NCI-H526 (cell line): ENCODE measurements around the gene RAB3GAP1.
"Not testable (repeated sequence)": the region's sequence is repeated elsewhere in the genome, so short reads cannot be mapped to it uniquely, and the experiment has no call there.

Experiments used
- DNase-seq, 2 experiments: peaks; one replicate each; lab custom pipeline; 2025; lab: John Stamatoyannopoulos, UW

RAB3GAP1 gene

DNA sequence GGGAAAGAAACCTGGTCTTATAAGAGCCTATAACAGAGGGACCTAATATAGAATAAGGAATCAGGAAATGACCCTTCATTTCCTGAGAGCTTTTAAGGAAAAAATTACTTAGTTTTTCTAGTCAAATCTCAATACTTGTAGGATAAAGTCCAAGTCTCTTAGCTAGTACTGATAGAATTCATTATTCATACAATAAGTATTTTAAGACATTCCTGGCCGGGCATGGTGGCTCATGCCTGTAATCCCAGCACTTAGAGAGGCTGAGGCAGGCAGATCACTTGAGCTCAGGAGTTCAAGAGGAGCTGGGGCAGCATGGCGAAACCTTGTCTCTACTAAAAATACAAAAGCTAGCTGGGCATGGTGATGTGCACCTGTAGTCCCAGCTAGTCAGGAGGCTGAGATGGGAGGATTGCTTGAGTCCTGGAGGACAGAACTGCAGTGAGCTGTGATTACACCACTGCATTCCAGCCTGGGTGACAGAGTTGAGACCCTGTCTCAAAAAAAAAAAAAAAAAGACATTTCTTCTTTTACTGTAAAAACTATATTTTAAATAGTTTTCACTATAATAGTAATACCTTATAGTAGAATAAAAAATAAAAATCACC is 3.2 kb downstream of the RAB3GAP1 start:
- DNase-seq, result no peak

DNA sequence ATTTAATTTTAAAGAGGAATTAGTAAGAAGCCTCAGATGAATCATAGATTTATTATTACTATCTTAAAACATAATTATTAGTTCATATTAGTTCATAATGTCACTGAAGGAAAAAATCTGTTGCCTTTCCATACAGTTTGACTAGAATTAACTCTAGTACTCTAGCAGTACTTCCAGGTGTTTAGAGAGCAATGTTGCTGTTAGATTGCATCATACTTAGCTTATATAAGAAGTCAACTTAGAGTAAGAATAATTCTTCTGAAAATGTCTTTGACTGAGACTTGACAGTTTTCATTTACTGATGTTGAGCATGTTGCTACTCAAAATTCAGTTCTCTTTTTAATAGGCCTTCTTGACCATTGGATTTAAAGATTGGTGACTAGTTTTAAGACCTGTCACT is 4.7 kb downstream of the RAB3GAP1 start:
- no peak for DNase-seq

DNA sequence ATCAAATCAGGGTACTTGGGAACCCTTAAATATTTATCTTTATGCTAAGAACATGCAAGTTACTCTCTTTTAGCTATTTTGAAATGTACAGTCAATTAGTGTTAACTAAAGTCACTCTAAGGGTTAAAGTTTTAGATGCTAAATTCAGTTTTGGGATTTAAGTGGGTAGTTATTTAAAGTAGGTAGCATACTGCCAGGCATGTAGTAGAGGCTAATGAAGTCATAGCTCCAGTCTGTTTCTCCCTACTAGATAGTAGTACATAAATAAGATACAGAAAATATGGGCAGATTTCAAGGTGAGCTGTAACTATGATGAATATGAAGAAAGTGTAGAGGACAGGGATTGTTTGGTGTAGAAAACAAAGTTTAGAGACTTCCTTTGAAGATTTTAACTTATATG is 7.5 kb downstream of the RAB3GAP1 start:
- no peak for DNase-seq

- DNase-seq, result no peak
Observed at GRCh38 chr2:135063210-135063609, 11.1 kb downstream of the RAB3GAP1 start.

DNA sequence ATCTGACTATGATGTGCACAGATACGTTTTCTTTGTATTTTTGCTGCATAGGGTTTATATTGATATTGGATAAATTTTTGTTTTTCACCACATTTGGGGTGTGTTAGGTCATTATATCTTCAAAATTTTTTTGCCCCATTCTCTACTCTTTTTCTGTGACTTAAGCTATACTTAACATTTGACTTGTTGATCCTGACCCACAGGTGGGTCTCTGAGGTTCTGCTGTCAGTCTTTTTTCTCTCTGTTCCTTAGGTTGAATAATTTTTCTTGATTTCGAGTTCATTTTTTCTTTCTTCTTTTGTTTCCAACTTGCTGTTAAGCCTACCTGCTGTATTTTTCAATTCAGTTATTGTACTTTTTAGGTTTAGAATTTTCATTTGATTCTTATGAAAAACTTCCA is 12.1 kb downstream of the RAB3GAP1 start:
- no peak for DNase-seq

DNA sequence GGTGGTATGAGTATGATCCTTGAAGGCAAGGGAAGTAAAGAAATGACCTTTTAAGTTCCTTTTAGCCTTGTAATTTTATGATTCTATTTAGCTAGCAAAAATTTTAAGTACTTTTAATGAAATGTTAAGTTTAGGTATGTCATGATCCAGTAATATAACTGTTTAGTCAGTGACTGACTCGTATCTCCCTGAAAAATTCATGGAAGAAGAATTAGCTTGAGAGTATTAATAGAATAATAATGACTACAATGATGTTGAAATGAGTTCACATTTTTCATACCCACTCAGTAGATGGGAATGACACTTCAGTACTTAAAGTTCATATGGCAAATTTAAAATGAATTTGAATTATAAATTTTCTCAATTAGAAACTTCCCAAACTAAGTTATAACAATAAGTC is 14.6 kb downstream of the RAB3GAP1 start:
- no peak for DNase-seq

GRCh38 chr2:135072125-135072997 is 20.3 kb downstream of the RAB3GAP1 start:
- peak in 1 of 2 experiments; percentile 5 for DNase-seq

- DNase-seq, result no peak
Observed at GRCh38 chr2:135074216-135074615, 22.1 kb downstream of the RAB3GAP1 start.

DNA sequence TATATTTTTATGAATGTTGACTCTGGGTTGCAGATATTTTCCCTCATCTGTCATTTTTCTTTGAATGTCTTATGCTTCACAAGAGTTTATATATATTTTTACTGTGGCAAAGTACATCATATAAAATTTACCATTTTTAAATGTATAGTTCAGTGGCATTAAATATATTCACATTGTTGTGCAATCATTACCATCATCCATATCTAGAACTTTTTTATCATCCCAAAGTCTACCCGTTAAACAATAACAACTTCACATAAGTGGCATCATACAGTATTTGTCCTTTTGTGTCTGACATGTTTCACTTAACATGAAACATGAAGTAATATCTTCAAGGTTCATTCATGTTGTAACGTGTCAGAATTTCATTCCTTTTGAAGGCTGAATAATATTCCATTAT is 24.5 kb downstream of the RAB3GAP1 start:
- DNase-seq, result no peak

GRCh38 chr2:135078417-135078816 is 26.3 kb downstream of the RAB3GAP1 start:
- DNase-seq, result no peak

GRCh38 chr2:135086222-135086621 is 34.1 kb downstream of the RAB3GAP1 start:
- DNase-seq, result no peak

DNA sequence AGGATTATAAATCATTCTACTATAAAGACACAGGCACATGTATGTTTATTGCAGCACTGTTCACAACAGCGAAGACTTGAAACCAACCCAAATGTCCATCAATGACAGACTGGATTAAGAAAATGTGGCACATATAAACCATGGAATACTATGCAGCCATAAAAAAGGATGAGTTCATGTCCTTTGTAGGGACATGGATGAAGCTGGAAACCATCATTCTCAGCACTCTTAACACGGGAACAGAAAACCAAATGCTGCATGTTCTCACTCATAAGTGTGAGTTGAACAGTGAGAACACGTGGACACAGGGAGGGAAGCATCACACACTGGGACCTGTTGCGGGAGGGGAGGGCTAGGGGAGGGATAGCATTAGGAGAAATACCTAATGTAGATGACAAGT is 37.5 kb downstream of the RAB3GAP1 start:
- DNase-seq, result not testable (repeated sequence)

DNA sequence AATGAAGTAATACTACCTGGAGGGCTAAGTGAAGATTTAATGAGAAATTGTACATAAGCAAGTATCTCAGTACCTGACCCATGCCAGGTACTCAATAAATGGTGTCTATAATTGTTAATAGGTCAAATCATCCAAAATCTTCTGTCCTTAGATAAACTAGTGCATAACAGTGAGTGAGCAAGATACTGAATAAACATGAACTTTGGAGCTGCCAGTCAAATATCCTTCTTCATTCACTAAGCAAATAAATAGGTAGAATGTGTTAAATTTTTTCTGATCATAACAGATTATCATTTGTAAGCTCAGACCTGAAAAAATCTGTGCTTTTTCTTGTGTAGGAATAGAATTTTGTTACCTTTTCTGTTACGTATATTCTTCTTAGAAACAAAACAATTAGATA is 39.6 kb downstream of the RAB3GAP1 start:
- no peak for DNase-seq

- no peak for DNase-seq
Observed at GRCh38 chr2:135093193-135093592, 41.1 kb downstream of the RAB3GAP1 start.

- no peak for DNase-seq
Observed at GRCh38 chr2:135093670-135094330, 41.7 kb downstream of the RAB3GAP1 start.

- no peak for DNase-seq
Observed at GRCh38 chr2:135094508-135094907, 42.4 kb downstream of the RAB3GAP1 start.

GRCh38 chr2:135095591-135095990 is 43.5 kb downstream of the RAB3GAP1 start:
- no peak for DNase-seq

GRCh38 chr2:135096665-135097446 is 44.8 kb downstream of the RAB3GAP1 start:
- DNase-seq, result no peak

GRCh38 chr2:135097532-135098231 is 45.6 kb downstream of the RAB3GAP1 start:
- DNase-seq, result no peak

- no peak for DNase-seq
Observed at GRCh38 chr2:135099802-135100483, 47.9 kb downstream of the RAB3GAP1 start.

GRCh38 chr2:135103843-135104242 is 51.8 kb downstream of the RAB3GAP1 start:
- no peak for DNase-seq
